ENCODE results near the gene SIM2. TPM values are rescaled to one million over a fixed set of nuclear protein-coding genes. Genes with fewer than 3 reads are reported as not detected.

The SIM2 gene
- total RNA-seq, 1 experiment from 2014 or later = 23.9 TPM

- TF ChIP-seq JUND (IDR thresholded peaks at IDR 0.05) = no peak
- TF ChIP-seq CBX3 (IDR thresholded peaks at IDR 0.05; ENCODE audit: low read depth) = no peak
- no peak for TF ChIP-seq CTCF (IDR thresholded peaks at IDR 0.05 in 2 of 3, conservative IDR thresholded peaks at IDR 0.05 in 1 of 3; ENCODE audit: borderline replicate concordance in 1 of 3, insufficient read depth in 1 of 3, low read depth in 2 of 3, low read length in 2 of 3)
- TF ChIP-seq EZH2 (IDR thresholded peaks at IDR 0.05) = no peak
- TF ChIP-seq SIN3A (IDR thresholded peaks at IDR 0.05; ENCODE audit: low read depth) = no peak
- TF ChIP-seq EZH2phosphoT487 (IDR thresholded peaks at IDR 0.05; ENCODE audit: borderline replicate concordance) = no peak
- Histone ChIP-seq H3K4me1 (ENCODE audit: control insufficient read depth in 1 of 2, insufficient read depth in 2 of 2, low read length in 2 of 2) (no peaks in the 10 kb centered on the region), H3K36me3 (ENCODE audit: control insufficient read depth in 1 of 2, insufficient read depth in 2 of 2, low read length in 2 of 2) (no peaks in the 10 kb centered on the region), H3K9me3 (ENCODE audit: control insufficient read depth in 1 of 2, insufficient read depth in 1 of 2, low read depth in 1 of 2, low read length in 2 of 2) (peaks cover 0 to 8% of the 10 kb centered on the region in 2 experiments; a peak in 2 of 4 replicates), H3K79me2 (ENCODE audit: insufficient read depth, low read length) (no peaks in the 10 kb centered on the region), H3K9ac (ENCODE audit: low read length) (no peak overlapping the region), H3K4me2 (ENCODE audit: low read length) (no peak overlapping the region), H3K27ac (ENCODE audit: low read depth, low read length) (no peak overlapping the region), H2AFZ (ENCODE audit: low read depth, low read length, poor library complexity, severe bottlenecking) (no peak overlapping the region), H3K9me2 (ENCODE audit: insufficient read depth) (no peaks in the 10 kb centered on the region), H3K27me3 (ENCODE audit: insufficient read depth, low read length) (no peaks in the 10 kb centered on the region), H4K20me1 (ENCODE audit: insufficient read depth) (no peaks in the 10 kb centered on the region), H3K4me3 (replicated peaks in 1 of 2; ENCODE audit: low read depth in 1 of 2, low read length in 2 of 2) (no peak overlapping the region)
- RAD21 ChIA-PET (ENCODE audit: low non-redundant PET in 1 of 2, low total read pairs in 2 of 2, uncharacterized antibody in 2 of 2, unreplicated experiment in 2 of 2) = no interaction called here
- no peak for DNase-seq (ENCODE audit: low read depth, low spot score)
- no TSS peak for BruUV-seq (replicated peaks)
- no peak for ATAC-seq
- CTCF ChIA-PET = interaction anchor here (1.1 to 1.4 kb wide), 2 partner anchors 55 to 169 kb away, joined by 3 read pairs; no protein-coding TSS in a partner anchor
- intact Hi-C loops (cut with micrococcal nuclease) = no loop called here
- POLR2A ChIA-PET = no interaction called here
Measured at GRCh38 chr21:36684957-36685714, 13.8 kb upstream of the SIM2 start.

DNA sequence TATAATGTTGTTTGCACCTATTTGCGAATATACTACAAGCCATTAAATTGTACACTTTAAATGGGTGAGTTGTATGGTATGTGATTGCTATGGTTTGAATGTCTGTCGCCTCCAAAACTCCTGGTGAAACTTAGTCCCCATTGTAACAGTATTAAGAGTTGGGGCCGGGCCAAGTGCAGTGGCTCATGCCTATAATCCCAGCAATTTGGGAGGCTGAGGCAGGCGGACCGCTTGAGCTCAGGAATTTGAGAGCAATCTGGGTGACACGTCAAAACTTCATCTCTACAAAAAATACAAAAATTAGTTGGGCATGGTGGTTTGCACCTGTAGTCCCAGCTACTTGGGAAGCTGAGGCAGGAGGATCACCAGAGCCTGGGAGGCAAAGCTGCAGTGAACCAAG is 12.0 kb upstream of the SIM2 start:
- no peak overlapping the region for H2AFZ ChIP-seq (ENCODE audit: low read depth, low read length, poor library complexity, severe bottlenecking)
- no peak for DNase-seq (ENCODE audit: low read depth, low spot score)
- ChIA-PET RAD21 (ENCODE audit: low non-redundant PET in 1 of 2, low total read pairs in 2 of 2, uncharacterized antibody in 2 of 2, unreplicated experiment in 2 of 2) (no interaction called here), CTCF (no interaction called here), POLR2A (no interaction called here)
- H3K9ac ChIP-seq (ENCODE audit: low read length) = no peak overlapping the region
- no peak for ATAC-seq
- intact Hi-C loops (cut with micrococcal nuclease) = no loop called here
- no peaks in the 10 kb centered on the region for H3K9me2 ChIP-seq (ENCODE audit: insufficient read depth)
- H3K4me2 ChIP-seq (ENCODE audit: low read length) = no peak overlapping the region
- H3K36me3 ChIP-seq (ENCODE audit: control insufficient read depth in 1 of 2, insufficient read depth in 2 of 2, low read length in 2 of 2) = no peaks in the 10 kb centered on the region
- H3K27me3 ChIP-seq (ENCODE audit: insufficient read depth, low read length) = no peaks in the 10 kb centered on the region
- no peaks in the 10 kb centered on the region for H3K79me2 ChIP-seq (ENCODE audit: insufficient read depth, low read length)
- no peaks in the 10 kb centered on the region for H3K9me3 ChIP-seq (ENCODE audit: control insufficient read depth in 1 of 2, insufficient read depth in 1 of 2, low read depth in 1 of 2, low read length in 2 of 2)
- no peaks in the 10 kb centered on the region for H4K20me1 ChIP-seq (ENCODE audit: insufficient read depth)
- no TSS peak for BruUV-seq (replicated peaks)
- no peak overlapping the region for H3K4me3 ChIP-seq (replicated peaks in 1 of 2; ENCODE audit: low read depth in 1 of 2, low read length in 2 of 2)
- H3K4me1 ChIP-seq (ENCODE audit: control insufficient read depth in 1 of 2, insufficient read depth in 2 of 2, low read length in 2 of 2) = no peaks in the 10 kb centered on the region
- H3K27ac ChIP-seq (ENCODE audit: low read depth, low read length) = no peak overlapping the region
- TF ChIP-seq ZNF274 (IDR thresholded peaks at IDR 0.05; ENCODE audit: low read depth, low read length) (no peak), EGR1 (IDR thresholded peaks at IDR 0.05; ENCODE audit: low read depth) (no peak), RAD21 (IDR thresholded peaks at IDR 0.05; ENCODE audit: low read depth) (no peak), ZFX (IDR thresholded peaks at IDR 0.05) (no peak), CTCF (IDR thresholded peaks at IDR 0.05 in 2 of 3, conservative IDR thresholded peaks at IDR 0.05 in 1 of 3; ENCODE audit: borderline replicate concordance in 1 of 3, insufficient read depth in 1 of 3, low read depth in 2 of 3, low read length in 2 of 3) (no peak), EZH2phosphoT487 (IDR thresholded peaks at IDR 0.05; ENCODE audit: borderline replicate concordance) (no peak), FOSL1 (IDR thresholded peaks at IDR 0.05; ENCODE audit: low read depth) (no peak), ELF1 (IDR thresholded peaks at IDR 0.05; ENCODE audit: borderline replicate concordance, low read depth) (no peak), ATF3 (IDR thresholded peaks at IDR 0.05) (no peak)
